IMR-90 (cell line): ENCODE measurements around the gene CXCL1.

Experiments
- BHLHE40 ChIP-seq: fragments of 150-350 bp; IDR thresholded peaks from 2 replicates; pipeline ENCODE4 v1.6.1; 2016; ENCODE audit warnings: mild to moderate bottlenecking, low read depth, low read length
- CEBPB ChIP-seq: IDR thresholded peaks from 2 replicates; pipeline ENCODE4 v1.6.1; 2012; ENCODE audit warnings: low read depth, low read length, improper control_type of control experiment
- CTCF ChIP-seq: conservative IDR thresholded peaks from 2 replicates; pipeline ENCODE4 v1.5.1; 2012; ENCODE audit warnings: mild to moderate bottlenecking, low read depth, low read length, improper control_type of control experiment
- MAFK ChIP-seq: IDR thresholded peaks from 2 replicates; pipeline ENCODE4 v1.6.1; 2012; ENCODE audit warnings: low read depth, low read length, improper control_type of control experiment
- MAZ ChIP-seq: IDR thresholded peaks from 2 replicates; pipeline ENCODE4 v1.6.1; 2012; ENCODE audit warnings: low read depth, mild to moderate bottlenecking, low read length, improper control_type of control experiment, moderate library complexity, borderline replicate concordance
- MXI1 ChIP-seq: IDR thresholded peaks from 2 replicates; pipeline ENCODE4 v1.6.1; 2012; ENCODE audit warnings: low read depth, mild to moderate bottlenecking, low read length, moderate library complexity, borderline replicate concordance
- NFE2L2 ChIP-seq: fragments of 150-350 bp; IDR thresholded peaks from 2 replicates; pipeline ENCODE4 v1.6.1; 2016; ENCODE audit warnings: low read depth, mild to moderate bottlenecking, low read length
- POLR2A ChIP-seq: IDR thresholded peaks from 2 replicates; pipeline ENCODE4 v1.6.1; 2012; ENCODE audit warnings: mild to moderate bottlenecking, low read depth, low read length
- RAD21 ChIP-seq: IDR thresholded peaks from 2 replicates; pipeline ENCODE4 v1.6.1; 2012; ENCODE audit warnings: low read length, improper control_type of control experiment
- RFX5 ChIP-seq: IDR thresholded peaks from 2 replicates; pipeline ENCODE4 v1.8.0; 2012; ENCODE audit warnings: low read depth, mild to moderate bottlenecking, low read length, moderate library complexity
- SMC3 ChIP-seq: fragments of 150-350 bp; IDR thresholded peaks from 2 replicates; pipeline ENCODE4 v1.6.1; 2016; ENCODE audit warnings: low read depth, mild to moderate bottlenecking, antibody characterized with exemption, low read length, moderate library complexity
- TF ChIP-seq, protein P1 (sequence below): fragments of 150-350 bp; IDR thresholded peaks from 2 replicates; pipeline ENCODE4 v1.6.1; 2017; ENCODE audit warnings: mild to moderate bottlenecking, antibody characterized with exemption, low read length, low read depth

GRCh38 chr4:73891739-73892405 is 22.7 kb downstream of the CXCL1 start:
- TF ChIP-seq CTCF (no peak), POLR2A (no peak), MAZ (no peak), RAD21 (no peak), MXI1 (no peak), SMC3 (no peak), BHLHE40 (no peak), MAFK (no peak), NFE2L2 (no peak), CEBPB (peak; percentile 84), RFX5 (no peak)
- TF ChIP-seq, protein P1, sequence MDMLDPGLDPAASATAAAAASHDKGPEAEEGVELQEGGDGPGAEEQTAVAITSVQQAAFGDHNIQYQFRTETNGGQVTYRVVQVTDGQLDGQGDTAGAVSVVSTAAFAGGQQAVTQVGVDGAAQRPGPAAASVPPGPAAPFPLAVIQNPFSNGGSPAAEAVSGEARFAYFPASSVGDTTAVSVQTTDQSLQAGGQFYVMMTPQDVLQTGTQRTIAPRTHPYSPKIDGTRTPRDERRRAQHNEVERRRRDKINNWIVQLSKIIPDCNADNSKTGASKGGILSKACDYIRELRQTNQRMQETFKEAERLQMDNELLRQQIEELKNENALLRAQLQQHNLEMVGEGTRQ: no peak
